Measurements from ENCODE around the gene GNL2.

Gene GNL2

DNA sequence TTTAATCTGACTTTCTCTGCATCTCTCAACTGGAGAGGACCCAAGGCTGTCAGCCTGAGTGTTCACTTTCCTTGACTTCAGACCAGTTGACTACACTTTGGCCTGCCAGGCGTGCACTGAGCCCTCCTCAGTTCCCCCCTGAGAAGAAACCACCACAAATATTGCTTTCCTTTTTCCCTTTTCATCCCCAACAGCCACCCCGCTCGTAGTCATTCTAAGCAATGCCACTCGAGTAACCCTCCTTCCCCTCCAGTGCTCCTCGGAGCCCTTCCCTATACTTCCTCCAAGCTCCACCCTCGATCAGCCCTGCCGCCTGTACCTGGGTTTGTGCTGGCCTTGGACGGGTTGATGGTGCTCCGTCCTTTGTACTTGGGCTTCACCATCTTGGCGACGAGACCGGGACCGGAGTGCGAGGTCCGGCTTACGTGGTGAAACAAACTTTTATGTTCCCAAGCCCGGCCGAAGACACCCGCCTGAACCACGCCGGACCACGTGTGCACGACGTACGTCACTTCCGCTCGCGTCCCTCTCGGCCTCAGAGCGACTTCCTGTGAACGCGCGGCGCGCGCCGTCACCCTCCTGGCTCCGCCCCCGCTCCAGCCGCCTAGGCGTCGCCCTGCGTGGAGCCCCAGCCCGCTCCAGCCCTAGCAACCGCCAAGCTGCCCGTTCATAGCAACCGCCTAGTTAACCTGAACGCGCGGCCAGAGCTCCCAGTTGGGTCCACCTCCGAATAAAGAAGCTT lies at the start of gene GNL2:
Gene GNL2, minus strand, starts transcription at position 498 of the 742 bp plus-strand sequence. Its CDS starts 115 bp downstream, at position 383.
- DNase-seq, result peak; percentile 73 to 81

DNA sequence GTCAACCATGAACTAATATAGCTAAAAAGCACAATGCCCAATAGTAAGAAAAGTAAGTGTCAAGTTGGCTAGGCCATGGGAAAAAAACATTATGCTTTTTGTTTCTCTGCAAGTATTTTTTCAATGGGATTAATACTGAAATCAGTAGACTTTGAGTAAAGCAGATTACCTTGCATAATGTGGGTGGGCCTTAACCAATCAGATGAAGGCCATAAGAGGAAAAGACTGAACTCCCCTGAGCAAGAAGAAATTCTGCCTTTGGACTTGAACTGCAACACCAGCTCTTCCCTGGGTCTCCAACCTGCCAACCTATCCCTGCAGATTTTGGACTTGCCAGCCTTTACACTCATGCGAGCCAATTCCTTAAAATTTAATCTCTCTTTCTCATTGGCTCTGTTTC lies 45.3 kb upstream of the GNL2 start:
- no peak for DNase-seq

DNA sequence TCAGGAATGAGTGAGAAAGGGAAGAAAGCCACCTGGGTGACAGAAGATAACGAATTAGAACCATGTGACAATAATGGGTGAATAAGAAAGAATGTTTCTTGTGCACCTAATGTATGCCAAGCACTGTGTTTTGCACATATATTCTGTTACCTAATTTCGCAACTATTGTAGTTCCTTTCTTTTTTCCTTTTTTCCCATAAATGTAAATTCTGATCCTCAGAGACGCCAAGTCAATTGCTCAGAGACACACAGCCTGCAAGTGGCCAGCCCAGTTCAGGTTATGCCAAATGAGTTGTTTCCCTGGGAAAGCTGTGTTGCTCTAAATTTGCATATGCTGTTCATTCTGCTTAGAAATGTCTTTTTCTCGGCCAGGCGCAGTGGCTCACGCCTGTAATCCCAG lies 40.7 kb upstream of the GNL2 start:
- no peak for DNase-seq

DNA sequence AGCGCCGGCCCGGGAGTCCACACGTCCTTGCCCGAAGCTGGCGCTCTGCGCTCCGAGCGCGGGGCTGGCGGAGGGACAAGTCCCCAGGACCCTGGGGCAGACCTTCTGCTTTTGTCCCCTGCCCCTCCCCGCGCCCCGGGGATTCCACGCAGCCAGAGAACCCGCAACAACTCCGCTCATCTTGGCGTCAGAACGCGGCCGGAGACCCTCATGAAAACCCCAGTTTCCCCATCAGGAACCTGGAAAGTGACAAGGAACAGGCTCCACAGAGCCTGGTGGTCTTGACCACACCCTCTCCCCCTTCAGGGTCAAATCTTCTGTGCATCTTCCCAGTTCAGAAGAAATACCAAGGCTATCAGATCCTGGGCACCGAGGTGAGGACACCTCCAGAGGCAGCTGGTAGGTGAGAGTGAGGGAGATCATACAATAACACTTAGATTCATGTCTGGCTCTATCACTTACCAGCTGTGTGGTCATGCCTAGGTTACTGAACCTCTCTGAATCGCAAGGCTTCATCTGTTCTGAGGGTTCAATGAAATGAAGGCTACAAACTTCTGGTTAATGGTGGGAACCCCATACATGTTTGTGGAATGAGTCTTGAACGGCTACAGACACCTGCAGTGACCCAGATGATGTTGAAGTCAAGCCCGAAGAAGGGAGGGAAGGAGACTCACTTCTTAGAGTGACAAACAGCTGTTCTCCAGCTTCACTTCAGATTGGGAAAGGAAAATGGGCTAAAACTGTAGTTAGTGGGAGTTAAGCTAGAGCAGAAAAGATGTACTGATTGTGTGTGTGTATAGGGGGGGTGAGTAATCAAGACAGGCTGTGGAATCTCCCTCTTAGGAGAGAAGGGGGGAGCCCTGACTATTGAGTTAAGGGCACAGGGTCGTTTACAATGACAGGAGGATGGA lies 39.5 kb upstream of the GNL2 start:
- no peak for DNase-seq

DNA sequence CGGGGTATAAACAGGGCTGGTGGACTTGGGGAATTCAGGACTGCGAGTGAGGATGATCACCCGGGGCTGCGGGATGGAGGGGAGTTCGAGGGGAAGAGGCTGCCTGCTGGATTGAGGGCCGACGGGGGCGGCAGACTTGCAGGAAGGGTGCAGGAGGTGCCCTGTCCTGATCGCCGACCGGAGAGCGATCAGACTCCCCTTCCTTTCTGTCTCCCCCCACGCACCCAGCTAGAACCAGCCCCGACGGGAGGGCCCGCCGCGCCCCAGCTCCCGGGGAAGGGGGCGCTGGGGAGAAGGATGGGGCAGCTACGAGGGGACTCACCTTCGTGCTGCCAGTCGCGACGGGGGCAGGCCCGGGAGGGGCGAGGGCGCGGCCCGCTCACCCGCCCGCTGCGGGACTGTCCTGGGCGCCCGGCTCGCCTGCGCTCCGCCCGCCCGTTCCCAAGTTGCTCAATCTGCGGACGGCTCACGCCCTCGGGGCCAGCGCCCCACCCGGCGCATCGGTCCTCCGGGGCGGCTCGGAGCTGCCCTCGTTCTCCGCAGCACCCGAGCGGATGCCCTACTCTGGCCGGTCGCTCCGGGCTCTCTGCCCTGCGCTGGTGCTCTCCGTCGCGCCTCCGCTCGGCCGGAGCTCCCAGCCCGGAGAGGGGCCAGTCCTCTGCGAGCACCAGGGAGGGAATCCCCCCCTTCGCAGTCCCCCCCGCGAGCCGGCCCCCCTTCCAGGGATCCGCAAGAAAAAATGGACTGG lies 38.7 kb upstream of the GNL2 start, which contains the start of gene RSPO1:
Gene RSPO1, minus strand, starts transcription at position 649 of the 748 bp plus-strand sequence. CDS start 5,231 bp downstream, outside the sequence.
- no peak for DNase-seq

DNA sequence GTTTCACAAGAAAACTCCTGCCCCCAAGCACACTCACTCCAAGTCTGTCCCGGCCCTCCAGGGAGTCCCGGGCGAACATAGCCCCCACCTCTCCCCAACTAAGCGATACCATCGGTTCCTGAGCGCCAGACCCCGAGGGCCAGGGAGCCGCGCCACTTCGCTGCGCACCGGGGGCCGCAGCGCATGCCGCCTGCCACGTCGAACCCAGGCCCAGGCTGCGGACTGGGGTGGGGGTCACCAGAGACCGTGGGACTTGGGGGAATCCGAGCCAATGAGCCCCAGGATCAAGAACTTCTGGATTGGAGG lies 38.2 kb upstream of the GNL2 start:
- DNase-seq, result no peak

DNA sequence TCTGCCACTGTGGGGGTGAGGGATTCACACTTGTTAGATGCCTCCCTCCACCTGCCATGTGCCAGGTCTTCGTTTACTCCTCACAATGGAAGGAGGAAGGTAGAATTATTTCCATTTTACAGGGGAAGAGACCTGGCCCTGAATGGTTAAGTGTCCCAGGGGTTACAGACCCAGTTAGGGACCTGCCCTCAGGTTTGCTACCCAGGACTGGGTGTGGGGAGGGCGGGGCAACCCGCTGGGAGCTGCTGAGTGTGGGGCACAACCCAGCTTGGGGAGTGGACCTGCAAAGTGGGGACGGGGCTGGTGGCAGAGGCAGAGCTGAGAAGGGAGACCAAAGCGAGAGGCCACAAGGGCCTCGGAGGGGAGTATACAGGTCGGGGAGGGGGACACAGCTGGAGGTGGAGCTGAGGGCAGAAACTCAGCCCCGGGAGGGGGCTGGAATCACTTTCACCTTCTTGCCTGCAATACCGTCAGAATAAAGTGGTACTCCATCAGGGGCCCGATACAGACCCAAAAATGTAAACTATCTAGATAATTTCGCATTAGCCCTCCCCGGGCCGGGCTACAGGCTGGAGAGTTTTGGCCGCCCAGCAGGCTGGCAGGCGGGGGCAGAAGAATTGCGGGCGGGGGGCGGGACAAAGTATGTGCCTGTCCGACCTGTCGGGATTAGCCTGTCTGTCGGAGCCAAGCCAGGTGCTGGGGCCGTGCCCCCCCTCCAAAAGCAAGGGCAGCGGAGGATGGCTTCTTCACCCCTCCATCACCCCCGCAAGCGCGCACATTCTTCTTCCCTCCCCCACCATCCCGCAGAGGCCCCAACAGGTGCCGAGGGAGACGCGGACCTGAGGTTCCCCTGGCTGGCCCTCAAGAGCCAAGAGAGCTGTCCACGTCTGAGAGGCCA lies 37.6 kb upstream of the GNL2 start:
- DNase-seq, result no peak

DNA sequence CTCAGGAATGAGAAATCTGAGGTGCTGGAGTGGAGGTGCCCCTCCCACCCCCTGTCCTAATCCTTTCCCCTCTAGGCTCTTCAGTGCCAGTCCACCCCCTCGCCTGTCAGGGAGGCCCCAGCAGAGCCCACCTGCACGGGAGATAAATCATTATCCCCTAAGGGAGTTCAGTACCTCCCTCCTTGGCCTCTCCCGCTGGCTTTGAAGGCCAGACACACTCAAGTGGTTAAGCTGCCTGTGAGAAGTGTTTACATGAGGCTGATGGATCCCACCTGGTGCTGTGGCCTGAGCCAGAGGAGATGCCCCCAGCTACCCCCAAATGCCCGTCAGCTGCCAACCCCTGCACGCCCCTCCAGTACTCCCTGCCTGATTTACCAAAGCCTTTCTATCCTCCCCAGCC lies 35.3 kb upstream of the GNL2 start:
- DNase-seq, result no peak

DNA sequence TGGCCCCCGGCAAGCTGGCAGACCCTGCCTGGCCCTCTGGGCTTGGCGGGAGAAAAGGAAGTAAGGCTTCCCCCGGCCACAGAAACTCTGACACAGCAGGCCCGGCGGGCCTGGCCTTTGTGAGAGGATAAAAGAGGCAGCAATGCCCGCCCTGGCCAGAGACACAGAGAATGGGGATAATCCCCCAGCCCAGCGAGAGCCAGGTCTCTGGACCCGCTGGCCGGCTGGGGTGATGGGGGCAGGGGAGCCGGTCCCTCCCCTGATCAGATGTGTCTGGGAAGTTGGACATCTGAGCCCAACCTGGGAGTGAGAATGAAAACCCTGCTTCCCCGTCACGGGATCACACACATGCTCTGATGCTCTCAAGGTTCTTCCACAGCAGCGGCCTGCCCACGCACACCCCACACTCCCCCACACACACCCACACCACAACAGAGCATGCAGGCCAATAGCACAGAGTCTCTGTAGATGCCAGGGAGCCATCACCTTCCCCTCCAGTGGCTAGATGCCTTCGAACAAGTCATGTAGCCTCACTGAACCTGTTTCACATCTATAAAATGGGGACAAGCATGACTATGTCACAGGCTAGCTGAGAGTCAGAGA lies 34.8 kb upstream of the GNL2 start:
- DNase-seq, result no peak

DNA sequence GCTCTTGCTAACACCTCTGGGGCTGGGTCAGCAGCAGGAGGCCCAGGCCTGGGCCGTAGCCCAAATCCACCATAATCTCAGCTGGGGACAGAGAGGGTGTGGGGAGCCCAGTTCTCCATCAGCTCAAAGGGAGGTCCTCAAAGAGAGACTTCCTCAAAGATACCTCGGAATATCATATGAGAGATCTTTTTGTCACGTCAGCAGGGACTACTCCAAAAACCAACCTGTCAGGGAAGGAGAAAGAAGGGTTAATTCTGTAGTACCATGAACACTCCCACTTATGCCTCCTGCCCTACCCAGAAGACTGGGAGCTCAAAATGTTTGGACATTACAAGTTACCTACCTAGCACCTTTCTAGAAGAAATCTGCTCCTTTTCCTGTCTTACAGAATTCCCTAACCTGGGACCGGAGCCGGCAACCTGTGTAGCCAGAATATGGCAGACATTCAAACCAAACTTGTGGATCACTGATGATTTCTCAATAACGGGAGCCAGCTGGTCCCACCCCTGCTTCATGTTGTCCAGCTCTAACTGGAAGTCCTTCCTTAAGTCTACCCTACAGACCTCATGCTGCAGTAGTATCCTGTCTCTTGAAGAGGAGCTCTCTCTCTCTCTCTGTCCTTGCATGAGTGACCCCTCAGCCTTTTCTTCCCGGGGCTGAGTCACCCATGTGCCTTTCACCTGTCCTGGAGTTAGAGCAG lies 34.1 kb upstream of the GNL2 start:
- no peak for DNase-seq

DNA sequence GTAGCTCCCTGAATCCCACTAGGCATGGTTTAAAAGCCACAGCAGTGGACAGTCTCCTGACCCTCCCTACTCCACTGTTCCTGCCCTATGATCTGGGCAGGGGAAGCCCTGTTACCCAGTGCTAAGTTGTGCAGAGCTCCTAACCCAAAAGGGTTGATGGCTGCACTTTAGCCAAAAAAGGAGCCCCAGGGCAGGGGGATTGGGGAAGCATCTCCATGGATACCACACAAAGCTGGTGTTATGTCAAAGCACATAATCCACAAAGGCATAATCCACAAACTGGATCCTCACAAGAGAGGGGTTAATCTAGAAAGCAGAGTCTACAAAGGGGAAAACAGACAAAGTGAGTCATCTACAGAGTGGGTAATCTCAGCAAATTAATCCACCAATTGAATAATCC lies 33.3 kb upstream of the GNL2 start:
- no peak for DNase-seq

DNA sequence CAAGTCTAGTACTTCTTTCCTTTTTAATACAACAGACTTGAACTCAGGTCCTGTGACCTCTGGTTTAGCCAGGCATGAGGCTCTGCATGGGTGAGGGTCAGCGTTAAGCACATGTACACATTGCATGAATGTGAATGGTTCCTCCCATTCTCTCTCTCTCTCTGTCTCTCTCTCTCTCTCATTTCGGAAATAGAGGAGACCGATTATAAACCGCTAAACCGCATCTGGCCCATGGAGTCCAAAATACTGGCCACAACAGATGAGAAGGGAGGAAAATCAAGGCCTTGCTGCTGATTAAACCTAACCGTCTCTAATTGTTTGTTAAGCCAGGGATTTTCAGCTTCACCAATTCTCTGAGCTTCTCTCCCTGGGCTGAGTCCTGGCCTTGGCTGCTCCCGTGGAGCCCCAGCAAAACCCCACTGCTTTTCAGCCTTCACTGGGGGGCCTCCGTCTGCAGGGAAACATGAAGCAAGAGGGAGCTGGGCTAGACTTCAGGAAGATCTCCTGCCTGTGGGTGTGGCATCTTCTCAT lies 32.4 kb upstream of the GNL2 start:
- DNase-seq, result no peak

DNA sequence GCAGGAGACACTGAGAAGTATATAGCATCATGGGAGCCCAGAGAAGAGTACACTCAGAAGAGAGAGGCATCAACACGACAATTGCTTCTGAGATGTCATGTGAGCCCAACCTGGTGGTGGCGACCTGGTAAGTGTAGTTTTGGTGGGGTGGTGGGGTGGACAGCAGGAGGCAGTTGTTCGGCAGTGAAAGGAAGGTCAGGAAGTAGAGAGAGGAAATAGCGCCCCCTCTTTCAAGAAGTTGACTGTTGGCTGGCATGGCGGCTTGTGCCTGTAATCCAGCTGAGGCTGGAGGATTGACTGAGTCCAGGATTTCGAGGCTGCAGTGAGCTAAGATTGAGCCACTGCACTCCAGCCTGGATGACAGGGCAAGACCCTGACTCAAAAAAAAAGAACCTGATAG lies 26.4 kb upstream of the GNL2 start:
- no peak for DNase-seq

DNA sequence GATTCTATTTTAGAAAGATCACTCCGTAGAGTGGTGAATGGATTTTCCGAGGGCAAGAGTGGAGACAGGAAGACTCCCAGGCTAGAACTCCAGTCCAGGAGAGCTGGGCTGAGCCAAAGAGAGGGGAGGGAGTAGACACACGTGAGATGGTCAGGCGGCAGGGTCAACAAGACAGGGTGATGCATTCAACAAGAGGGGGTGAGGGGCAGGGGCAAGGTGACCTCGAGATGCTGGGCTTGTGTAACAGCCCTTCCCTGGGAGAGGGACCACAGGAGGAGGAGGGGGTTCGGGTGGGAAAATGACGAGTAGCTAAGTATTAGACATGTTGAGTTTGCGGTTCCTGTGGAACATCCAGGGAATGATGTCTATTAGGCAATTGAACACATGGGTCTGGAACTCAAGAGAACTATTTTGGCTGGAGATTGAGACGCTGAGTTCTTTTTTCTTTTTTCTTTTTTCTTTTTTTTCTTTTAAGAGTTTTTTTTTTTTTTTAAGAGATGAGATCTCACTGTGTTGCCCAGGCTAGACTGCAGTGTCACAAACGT lies 25.7 kb upstream of the GNL2 start:
- DNase-seq, result no peak

DNA sequence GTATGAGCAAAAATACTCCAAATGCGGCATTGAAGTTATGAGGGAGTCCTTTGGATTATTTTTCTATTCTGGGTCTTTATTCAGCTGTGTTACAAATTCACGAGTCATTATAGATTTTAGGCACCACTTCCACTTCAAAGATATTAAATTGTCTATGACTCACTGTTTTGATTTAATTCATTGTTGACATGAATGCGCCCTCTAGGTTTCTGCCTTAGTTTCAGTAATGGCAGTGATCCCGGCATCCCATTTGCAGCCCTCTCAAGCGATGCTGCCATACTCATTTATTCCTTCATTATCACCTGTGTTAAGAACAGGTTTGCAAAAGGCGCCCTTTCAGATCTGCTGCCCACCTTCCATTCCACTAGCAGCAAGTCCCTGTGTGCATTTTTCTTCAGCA lies 25.0 kb upstream of the GNL2 start:
- no peak for DNase-seq

DNA sequence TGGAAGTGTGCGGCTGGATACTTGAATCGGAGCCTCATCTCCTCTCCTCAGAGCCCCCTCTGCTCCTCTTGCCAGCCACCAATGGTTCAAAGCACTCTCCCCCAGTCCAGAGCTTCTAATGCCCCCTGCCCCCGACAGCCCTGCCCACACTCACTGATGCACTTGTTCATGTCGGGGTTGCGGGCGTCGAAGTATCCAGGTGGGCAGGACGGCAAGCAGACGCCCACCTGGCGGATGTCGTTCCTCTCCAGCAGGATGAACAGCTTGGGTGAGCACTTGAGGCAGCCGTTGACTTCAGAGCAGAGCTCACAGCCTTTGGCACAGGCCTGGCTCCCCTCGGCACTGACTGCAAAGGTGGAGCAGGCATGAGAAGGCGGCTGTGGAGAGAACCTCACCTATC lies 20.6 kb upstream of the GNL2 start:
- no peak for DNase-seq

DNA sequence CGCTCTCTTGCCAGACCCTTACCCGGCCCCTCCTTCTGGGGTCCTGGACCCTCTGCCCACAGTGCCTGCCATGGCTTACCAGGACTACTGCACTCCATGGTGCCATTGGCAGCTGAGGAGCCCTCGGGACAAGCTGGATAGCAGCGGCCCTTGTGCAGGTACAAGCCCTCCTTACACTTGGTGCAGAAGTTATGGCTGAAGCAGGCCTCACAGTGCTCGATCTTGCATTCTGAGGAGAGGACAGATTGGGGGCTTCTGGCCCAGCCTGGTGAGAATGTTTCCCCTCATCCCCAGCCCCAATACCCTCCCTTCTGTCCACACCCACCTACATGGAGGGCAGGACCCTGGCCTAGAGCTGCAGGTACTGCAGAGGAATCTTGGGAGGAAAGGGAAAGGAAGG lies 18.4 kb upstream of the GNL2 start:
- DNase-seq, result no peak

DNA sequence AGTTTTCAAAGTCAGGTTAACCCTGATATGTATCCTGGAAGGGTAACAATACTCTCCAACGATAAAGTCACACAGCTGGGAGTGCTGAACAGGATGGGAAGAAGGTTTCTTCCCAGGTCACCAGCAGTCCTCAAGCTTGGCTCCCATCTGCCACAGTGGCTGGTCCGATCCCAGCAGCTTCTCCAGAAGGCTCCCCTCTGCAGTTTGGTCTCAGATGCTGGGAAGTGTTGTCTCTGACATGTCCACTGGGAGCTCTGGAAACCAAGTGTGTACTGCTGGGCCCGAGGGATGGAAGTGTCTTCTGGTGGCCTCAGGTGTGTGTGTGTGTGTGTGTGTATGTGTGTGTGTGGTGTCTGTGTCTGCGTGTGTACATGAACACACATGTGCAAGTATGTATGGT lies 16.4 kb upstream of the GNL2 start:
- DNase-seq, result no peak

DNA sequence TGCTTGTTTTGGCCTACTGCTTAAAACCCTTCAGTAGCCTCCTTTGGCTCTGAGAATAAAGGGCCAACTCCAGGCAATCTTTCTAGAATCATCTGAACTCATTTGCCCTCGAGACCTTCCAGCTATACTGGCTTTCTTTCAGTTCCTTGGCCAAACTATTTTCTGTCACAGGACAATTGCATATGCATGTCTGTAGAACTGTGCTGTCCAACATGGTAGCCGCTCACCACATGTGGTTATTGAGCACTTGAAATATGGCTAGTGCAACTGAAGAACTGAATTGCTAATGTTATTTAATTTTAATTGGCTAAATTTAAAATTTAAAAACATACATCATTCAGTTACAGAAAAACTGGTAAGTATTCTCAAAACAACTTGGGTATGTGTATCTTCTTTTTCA lies 14.3 kb upstream of the GNL2 start:
- no peak for DNase-seq

DNA sequence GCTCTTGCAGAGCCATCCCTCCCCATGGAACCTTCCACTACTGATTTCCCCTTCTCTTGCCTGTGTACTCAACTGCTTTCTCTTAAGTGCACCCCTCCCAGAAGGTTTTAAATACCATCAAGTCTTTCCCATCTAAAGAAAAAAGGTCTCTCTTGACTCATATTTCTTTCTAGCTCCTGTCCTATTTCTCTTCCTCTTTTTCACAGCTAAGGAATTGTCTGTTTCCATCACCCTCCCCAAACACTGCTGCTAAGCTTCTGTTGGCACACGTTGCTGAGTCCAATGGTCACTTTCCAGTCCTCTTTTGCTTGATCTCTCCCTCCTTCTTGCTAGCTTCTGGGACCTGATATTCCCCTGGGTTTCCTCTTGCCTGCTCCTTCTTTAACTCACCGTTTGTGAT lies 13.3 kb upstream of the GNL2 start:
- DNase-seq, result no peak
